ENCODE results near the gene UTS2B. TPM values are rescaled to one million over a fixed set of nuclear protein-coding genes. Genes with fewer than 3 reads are reported as not detected.

UTS2B gene
- total RNA-seq, 6 experiments from 2014 or later, result 0.73 to 1.8 (median 1.0) TPM

GRCh38 chr3:191238321-191238817, 92.0 kb downstream of the UTS2B start:
- DNase-seq, result peak; percentile 61
- peaks cover 79% of the 10 kb centered on the region for H3K4me1 Mint-ChIP-seq (ENCODE audit: low read depth)
- H3K36me3 Mint-ChIP-seq (ENCODE audit: low read depth), result no peaks in the 10 kb centered on the region
- no peaks in the 10 kb centered on the region for H3K9me3 Mint-ChIP-seq
- no peak for TF ChIP-seq CTCF (IDR thresholded peaks at IDR 0.05)
- no peaks in the 10 kb centered on the region for H3K27me3 Mint-ChIP-seq (ENCODE audit: insufficient read depth)
- H3K27ac Mint-ChIP-seq, result peak overlapping the region; percentile 89
- H3K4me3 Mint-ChIP-seq, result peak overlapping the region; percentile 64

GRCh38 chr3:191237047-191237882, 93.1 kb downstream of the UTS2B start:
- Mint-ChIP-seq H3K36me3 (ENCODE audit: low read depth) (no peaks in the 10 kb centered on the region), H3K4me1 (ENCODE audit: low read depth) (peaks cover 69% of the 10 kb centered on the region), H3K27me3 (ENCODE audit: insufficient read depth) (no peaks in the 10 kb centered on the region), H3K4me3 (peak overlapping the region; percentile 54; the same call in 1 of the 2 replicates), H3K27ac (peak overlapping the region; percentile 89), H3K9me3 (no peaks in the 10 kb centered on the region)
- TF ChIP-seq CTCF (IDR thresholded peaks at IDR 0.05), result no peak
- DNase-seq, result no peak

GRCh38 chr3:191236646-191237045, 93.7 kb downstream of the UTS2B start:
- TF ChIP-seq CTCF (IDR thresholded peaks at IDR 0.05), result no peak
- DNase-seq, result peak; percentile 46
- no peaks in the 10 kb centered on the region for H3K36me3 Mint-ChIP-seq (ENCODE audit: low read depth)
- peak overlapping the region; percentile 54 for H3K4me3 Mint-ChIP-seq
- H3K27ac Mint-ChIP-seq, result peak overlapping the region; percentile 88
- H3K27me3 Mint-ChIP-seq (ENCODE audit: insufficient read depth), result no peaks in the 10 kb centered on the region
- no peaks in the 10 kb centered on the region for H3K9me3 Mint-ChIP-seq
- peaks cover 69% of the 10 kb centered on the region for H3K4me1 Mint-ChIP-seq (ENCODE audit: low read depth)

GRCh38 chr3:191235331-191236314, 94.7 kb downstream of the UTS2B start:
- peak; percentile 71 for DNase-seq
- Mint-ChIP-seq H3K4me3 (peak overlapping the region; percentile 66), H3K27ac (peak overlapping the region; percentile 88), H3K36me3 (ENCODE audit: low read depth) (no peaks in the 10 kb centered on the region), H3K4me1 (ENCODE audit: low read depth) (peaks cover 69% of the 10 kb centered on the region), H3K27me3 (ENCODE audit: insufficient read depth) (no peaks in the 10 kb centered on the region), H3K9me3 (no peaks in the 10 kb centered on the region)
- TF ChIP-seq CTCF (IDR thresholded peaks at IDR 0.05), result no peak

- Mint-ChIP-seq H3K4me3 (no peak overlapping the region), H3K4me1 (ENCODE audit: low read depth) (peaks cover 58% of the 10 kb centered on the region), H3K27me3 (ENCODE audit: insufficient read depth) (no peaks in the 10 kb centered on the region), H3K36me3 (ENCODE audit: low read depth) (no peaks in the 10 kb centered on the region), H3K27ac (no peak overlapping the region; the same call in 1 of the 2 replicates), H3K9me3 (no peaks in the 10 kb centered on the region)
- TF ChIP-seq CTCF (IDR thresholded peaks at IDR 0.05), result no peak
- DNase-seq, result no peak
Measured at GRCh38 chr3:191234216-191234615, 96.1 kb downstream of the UTS2B start.

Measured in HFFc6 (cell line).